ENCODE measurements around the gene ATP1A2. TPM values are rescaled to one million over a fixed set of nuclear protein-coding genes. Genes with fewer than 3 reads are reported as not detected.

Gene ATP1A2
- total RNA-seq, 1 donor from 2014 or later: 401 TPM

DNA sequence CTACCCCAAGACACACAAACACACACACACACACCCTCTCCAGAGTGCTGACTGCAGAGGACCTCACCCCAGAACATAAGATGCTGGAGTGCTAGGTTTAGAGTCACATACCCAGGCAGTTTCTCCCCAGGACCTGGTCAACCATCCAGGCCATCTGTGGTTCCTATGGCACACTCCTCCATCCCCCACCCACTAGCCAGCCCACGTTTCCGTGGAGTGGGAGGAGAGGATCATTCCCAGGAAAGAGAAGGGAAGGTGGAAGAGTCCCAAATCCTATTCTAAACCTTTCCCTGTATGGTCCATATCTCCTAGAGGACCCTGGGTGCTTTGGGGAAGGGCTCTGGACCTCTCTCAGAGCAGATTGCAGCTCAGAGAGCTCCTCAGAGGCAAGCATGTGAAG lies 33.1 kb upstream of the ATP1A2 start:
- H3K27ac ChIP-seq (replicated peaks): no peak overlapping the region

DNA sequence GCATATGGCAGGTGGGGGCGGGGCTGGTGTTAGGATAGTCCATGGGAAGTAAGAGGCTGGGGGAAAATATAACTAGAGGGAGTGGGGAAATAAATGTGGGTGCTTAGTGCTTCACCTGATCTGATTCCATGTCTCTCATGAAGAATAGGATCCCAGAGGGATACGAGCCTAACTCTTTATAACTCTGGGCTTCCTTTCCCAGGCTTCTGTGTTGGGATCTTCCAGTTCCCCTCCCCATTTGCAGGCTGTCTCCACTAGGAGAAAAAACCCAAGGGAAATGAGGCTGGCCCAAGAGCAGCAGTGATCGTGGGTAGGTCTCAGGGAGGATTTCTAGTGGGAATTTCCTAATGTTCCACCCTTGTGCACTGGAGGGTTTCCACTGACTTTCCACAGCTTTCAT lies 32.6 kb upstream of the ATP1A2 start:
- H3K36me3 ChIP-seq: no peaks in the 10 kb centered on the region
- no peak overlapping the region for H3K27ac ChIP-seq (replicated peaks)
- H3K27me3 ChIP-seq (ENCODE audit: low read depth): peaks cover 67% of the 10 kb centered on the region
- TF ChIP-seq, protein P1, sequence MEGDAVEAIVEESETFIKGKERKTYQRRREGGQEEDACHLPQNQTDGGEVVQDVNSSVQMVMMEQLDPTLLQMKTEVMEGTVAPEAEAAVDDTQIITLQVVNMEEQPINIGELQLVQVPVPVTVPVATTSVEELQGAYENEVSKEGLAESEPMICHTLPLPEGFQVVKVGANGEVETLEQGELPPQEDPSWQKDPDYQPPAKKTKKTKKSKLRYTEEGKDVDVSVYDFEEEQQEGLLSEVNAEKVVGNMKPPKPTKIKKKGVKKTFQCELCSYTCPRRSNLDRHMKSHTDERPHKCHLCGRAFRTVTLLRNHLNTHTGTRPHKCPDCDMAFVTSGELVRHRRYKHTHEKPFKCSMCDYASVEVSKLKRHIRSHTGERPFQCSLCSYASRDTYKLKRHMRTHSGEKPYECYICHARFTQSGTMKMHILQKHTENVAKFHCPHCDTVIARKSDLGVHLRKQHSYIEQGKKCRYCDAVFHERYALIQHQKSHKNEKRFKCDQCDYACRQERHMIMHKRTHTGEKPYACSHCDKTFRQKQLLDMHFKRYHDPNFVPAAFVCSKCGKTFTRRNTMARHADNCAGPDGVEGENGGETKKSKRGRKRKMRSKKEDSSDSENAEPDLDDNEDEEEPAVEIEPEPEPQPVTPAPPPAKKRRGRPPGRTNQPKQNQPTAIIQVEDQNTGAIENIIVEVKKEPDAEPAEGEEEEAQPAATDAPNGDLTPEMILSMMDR (IDR thresholded peaks at IDR 0.05; ENCODE audit: borderline replicate concordance): no peak
- no peak overlapping the region for H3K4me3 ChIP-seq
- no peak for DNase-seq
- no peaks in the 10 kb centered on the region for H3K9me3 ChIP-seq (replicated peaks)
- peaks cover 10% of the 10 kb centered on the region for H3K4me1 ChIP-seq
- intact Hi-C loops (cut with micrococcal nuclease): no loop called here

More for the DNA sequence above, 33.1 kb upstream of the ATP1A2 start:
- Histone ChIP-seq H3K36me3 (no peaks in the 10 kb centered on the region), H3K4me3 (no peak overlapping the region), H3K4me1 (peaks cover 10% of the 10 kb centered on the region), H3K9me3 (replicated peaks) (no peaks in the 10 kb centered on the region), H3K27me3 (ENCODE audit: low read depth) (peaks cover 71% of the 10 kb centered on the region)
- no peak for DNase-seq
- intact Hi-C loops (cut with micrococcal nuclease): no loop called here
- TF ChIP-seq, protein P1 (IDR thresholded peaks at IDR 0.05; ENCODE audit: borderline replicate concordance): no peak

DNA sequence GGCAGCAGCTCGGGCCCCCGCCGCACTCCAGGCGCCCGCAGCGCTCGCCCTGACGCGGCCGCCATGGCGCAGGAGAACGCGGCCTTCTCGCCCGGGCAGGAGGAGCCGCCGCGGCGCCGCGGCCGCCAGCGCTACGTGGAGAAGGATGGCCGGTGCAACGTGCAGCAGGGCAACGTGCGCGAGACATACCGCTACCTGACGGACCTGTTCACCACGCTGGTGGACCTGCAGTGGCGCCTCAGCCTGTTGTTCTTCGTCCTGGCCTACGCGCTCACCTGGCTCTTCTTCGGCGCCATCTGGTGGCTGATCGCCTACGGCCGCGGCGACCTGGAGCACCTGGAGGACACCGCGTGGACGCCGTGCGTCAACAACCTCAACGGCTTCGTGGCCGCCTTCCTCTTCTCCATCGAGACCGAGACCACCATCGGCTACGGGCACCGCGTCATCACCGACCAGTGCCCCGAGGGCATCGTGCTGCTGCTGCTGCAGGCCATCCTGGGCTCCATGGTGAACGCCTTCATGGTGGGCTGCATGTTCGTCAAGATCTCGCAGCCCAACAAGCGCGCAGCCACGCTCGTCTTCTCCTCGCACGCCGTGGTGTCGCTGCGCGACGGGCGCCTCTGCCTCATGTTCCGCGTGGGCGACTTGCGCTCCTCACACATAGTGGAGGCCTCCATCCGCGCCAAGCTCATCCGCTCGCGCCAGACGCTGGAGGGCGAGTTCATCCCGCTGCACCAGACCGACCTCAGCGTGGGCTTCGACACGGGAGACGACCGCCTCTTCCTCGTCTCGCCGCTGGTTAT lies 31.4 kb upstream of the ATP1A2 start:
- peak; percentile 66 for DNase-seq
- intact Hi-C loops (cut with micrococcal nuclease): no loop called here
- TF ChIP-seq, protein P1 (IDR thresholded peaks at IDR 0.05; ENCODE audit: borderline replicate concordance): peak; percentile 75
- Histone ChIP-seq H3K27me3 (ENCODE audit: low read depth) (peaks cover 54% of the 10 kb centered on the region), H3K36me3 (no peaks in the 10 kb centered on the region), H3K9me3 (replicated peaks) (no peaks in the 10 kb centered on the region), H3K27ac (replicated peaks) (no peak overlapping the region), H3K4me3 (peak overlapping the region; percentile 65), H3K4me1 (peaks cover 10% of the 10 kb centered on the region)

DNA sequence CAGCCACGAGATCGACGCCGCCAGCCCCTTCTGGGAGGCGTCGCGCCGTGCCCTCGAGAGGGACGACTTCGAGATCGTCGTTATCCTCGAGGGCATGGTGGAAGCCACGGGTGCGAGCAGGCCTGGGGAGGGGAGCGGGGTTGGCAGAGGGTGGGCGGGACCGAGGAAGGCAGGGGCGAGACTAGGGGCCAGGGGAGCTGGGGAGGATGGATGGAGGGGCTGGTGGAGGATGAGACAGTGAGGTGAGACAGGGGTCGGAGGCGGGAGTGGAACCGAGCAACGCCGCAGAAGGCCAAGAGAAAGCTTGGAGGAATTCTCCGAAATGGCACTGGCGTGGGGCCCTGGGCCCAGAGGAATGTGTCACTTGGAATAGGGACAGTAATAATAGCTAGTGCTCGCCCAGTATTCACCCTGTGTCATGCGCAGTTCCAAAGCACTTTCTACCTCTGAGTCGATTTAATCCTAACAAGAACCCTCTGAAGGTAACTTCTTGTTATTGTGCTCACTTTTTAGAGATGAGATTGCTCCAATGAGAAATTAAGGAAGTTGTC lies 30.7 kb upstream of the ATP1A2 start:
- Histone ChIP-seq H3K27ac (replicated peaks) (no peak overlapping the region), H3K27me3 (ENCODE audit: low read depth) (peaks cover 48% of the 10 kb centered on the region), H3K4me1 (peaks cover 10% of the 10 kb centered on the region), H3K9me3 (replicated peaks) (no peaks in the 10 kb centered on the region), H3K36me3 (no peaks in the 10 kb centered on the region), H3K4me3 (no peak overlapping the region)
- intact Hi-C loops (cut with micrococcal nuclease): no loop called here
- TF ChIP-seq, protein P1 (IDR thresholded peaks at IDR 0.05; ENCODE audit: borderline replicate concordance): no peak
- DNase-seq: no peak

DNA sequence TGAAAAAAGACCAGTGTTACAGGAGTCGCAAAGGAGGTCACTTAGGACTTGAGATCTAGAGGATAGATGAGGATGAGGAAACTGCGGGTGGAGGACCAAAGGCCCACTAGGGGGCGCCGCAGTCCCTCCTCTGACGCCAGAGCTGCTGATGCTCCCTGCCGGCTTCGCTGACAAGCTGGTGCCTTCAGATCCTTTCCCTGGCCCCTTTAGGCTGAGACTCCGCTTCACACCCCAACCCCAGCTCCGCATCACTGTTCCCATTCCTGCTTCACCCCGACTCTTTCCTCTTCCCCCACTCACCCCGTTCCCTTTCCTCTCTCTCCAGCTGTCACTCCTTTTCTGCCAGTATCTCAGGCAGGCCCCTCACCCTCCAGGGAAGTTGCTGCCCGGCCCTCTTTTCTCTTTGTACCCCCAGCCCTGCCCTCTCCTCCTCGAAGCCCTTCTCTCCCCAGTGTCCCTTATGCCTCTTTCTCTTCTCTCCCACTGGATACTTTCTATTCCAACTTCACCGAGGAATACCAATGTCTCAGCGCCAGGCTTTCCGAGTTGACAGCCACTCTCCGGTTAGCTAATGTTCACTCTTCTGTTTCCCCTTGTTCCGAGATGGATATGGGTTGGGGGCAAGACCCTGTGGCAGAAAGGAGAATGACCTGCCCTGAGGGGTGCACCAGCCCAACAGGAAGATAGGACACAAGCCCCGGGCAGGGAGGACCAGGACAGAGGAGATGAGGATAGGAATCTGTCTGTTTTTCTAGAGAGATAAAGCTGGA lies 29.7 kb upstream of the ATP1A2 start:
- intact Hi-C loops (cut with micrococcal nuclease): no loop called here

More for the DNA sequence above, 29.7 kb upstream of the ATP1A2 start:
- Histone ChIP-seq H3K4me1 (peaks cover 10% of the 10 kb centered on the region), H3K4me3 (no peak overlapping the region), H3K27me3 (ENCODE audit: low read depth) (peaks cover 37% of the 10 kb centered on the region), H3K27ac (replicated peaks) (peak overlapping the region; percentile 55), H3K9me3 (replicated peaks) (no peaks in the 10 kb centered on the region), H3K36me3 (peaks cover 7% of the 10 kb centered on the region)
- TF ChIP-seq, protein P1 (IDR thresholded peaks at IDR 0.05; ENCODE audit: borderline replicate concordance): peak; percentile 91
- DNase-seq: peak; percentile 84

Data from left ventricle myocardium inferior (tissue), 1 donor.